Smooth muscle cell (in vitro differentiated cells): ENCODE measurements around the gene PSMB4. TPM values are rescaled to one million over a fixed set of nuclear protein-coding genes. Genes with fewer than 3 reads are reported as not detected.
"Not testable (repeated sequence)": the region's sequence is repeated elsewhere in the genome, so short reads cannot be mapped to it uniquely, and the experiment has no call there.

Experiments
- DNase-seq: peaks from one replicate; lab custom pipeline; 2025; ENCODE audit not compliant: unreplicated experiment; lab: John Stamatoyannopoulos, UW
- H2AFZ ChIP-seq: fragments of 200-600 bp; sonication (generic); 2 replicates; pipeline ENCODE4 v1.6.0; 2016; ENCODE audit warnings: antibody characterized with exemption, low read depth, mild to moderate bottlenecking
- H3F3A ChIP-seq: fragments of 200-600 bp; sonication (generic); 2 replicates; pipeline ENCODE4 v1.6.0; 2017; ENCODE audit warnings: antibody characterized with exemption, low read depth
- H3K27ac ChIP-seq: fragments of 200-600 bp; sonication (generic); 2 replicates; pipeline ENCODE4 v1.5.1; 2016; ENCODE audit warnings: low read depth, mild to moderate bottlenecking
- H3K27me3 ChIP-seq: fragments of 200-600 bp; sonication (generic); 2 replicates; pipeline ENCODE4 v1.6.1; 2016; ENCODE audit warnings: low read depth, mild to moderate bottlenecking
- H3K36me3 ChIP-seq: fragments of 200-600 bp; sonication (generic); 2 replicates; pipeline ENCODE4 v1.5.1; 2016; ENCODE audit warnings: low read depth
- H3K4me1 ChIP-seq: fragments of 200-600 bp; sonication (generic); 2 replicates; pipeline ENCODE4 v1.5.1; 2016; ENCODE audit warnings: low read depth
- H3K4me2 ChIP-seq: fragments of 200-600 bp; sonication (generic); 2 replicates; pipeline ENCODE4 v1.6.0; 2016; ENCODE audit warnings: mild to moderate bottlenecking
- H3K4me3 ChIP-seq: fragments of 200-600 bp; sonication (generic); 2 replicates; pipeline ENCODE4 v1.5.1; 2016; ENCODE audit warnings: mild to moderate bottlenecking
- H3K79me2 ChIP-seq: fragments of 200-600 bp; sonication (generic); 2 replicates; pipeline ENCODE4 v1.6.0; 2016; ENCODE audit warnings: low read depth, mild to moderate bottlenecking
- H3K9ac ChIP-seq: fragments of 200-600 bp; sonication (generic); 2 replicates; pipeline ENCODE4 v1.6.0; 2016; ENCODE audit warnings: low read depth
- H3K9me3 ChIP-seq: fragments of 200-600 bp; sonication (generic); replicated peaks from 2 replicates; pipeline ENCODE4 v1.5.1; 2016; ENCODE audit warnings: low read depth
- H4K20me1 ChIP-seq: fragments of 200-600 bp; sonication (generic); 2 replicates; pipeline ENCODE4 v1.6.0; 2016; ENCODE audit warnings: low read depth
- CTCF ChIP-seq: fragments of 200-600 bp; sonication (generic); IDR thresholded peaks from 2 replicates; pipeline ENCODE4 v1.5.1; 2017; ENCODE audit warnings: borderline replicate concordance, mild to moderate bottlenecking, antibody characterized with exemption; ENCODE audit not compliant: insufficient read depth, poor library complexity, severe bottlenecking
- WGBS: methylation state at CpG from one replicate; pipeline ENCODE4 v1.1.7; 2016; ENCODE audit warnings: low lambda C conversion rate; 5-methylcytosine and 5-hydroxymethylcytosine counted together
- polyA plus RNA-seq: library from polyadenylated mRNA; unstranded; fragments of >200 nt; fragmentation: Nextera tagmentation; extraction: Ambion mirVana; gene quantifications from 2 replicates; pipeline ENCODE4 v1.2.1, GENCODE V29; 2016
- total RNA-seq: library from RNA; depleted of rRNA; stranded (reverse); fragments of >200 nt; gene quantifications from 2 replicates; pipeline ENCODE4 v1.2.3, GENCODE V29; 2014

Gene PSMB4
- 308 and 316 TPM in 2 replicates for total RNA-seq
- 88.6 and 94.1 TPM in 2 replicates for polyA plus RNA-seq

DNA sequence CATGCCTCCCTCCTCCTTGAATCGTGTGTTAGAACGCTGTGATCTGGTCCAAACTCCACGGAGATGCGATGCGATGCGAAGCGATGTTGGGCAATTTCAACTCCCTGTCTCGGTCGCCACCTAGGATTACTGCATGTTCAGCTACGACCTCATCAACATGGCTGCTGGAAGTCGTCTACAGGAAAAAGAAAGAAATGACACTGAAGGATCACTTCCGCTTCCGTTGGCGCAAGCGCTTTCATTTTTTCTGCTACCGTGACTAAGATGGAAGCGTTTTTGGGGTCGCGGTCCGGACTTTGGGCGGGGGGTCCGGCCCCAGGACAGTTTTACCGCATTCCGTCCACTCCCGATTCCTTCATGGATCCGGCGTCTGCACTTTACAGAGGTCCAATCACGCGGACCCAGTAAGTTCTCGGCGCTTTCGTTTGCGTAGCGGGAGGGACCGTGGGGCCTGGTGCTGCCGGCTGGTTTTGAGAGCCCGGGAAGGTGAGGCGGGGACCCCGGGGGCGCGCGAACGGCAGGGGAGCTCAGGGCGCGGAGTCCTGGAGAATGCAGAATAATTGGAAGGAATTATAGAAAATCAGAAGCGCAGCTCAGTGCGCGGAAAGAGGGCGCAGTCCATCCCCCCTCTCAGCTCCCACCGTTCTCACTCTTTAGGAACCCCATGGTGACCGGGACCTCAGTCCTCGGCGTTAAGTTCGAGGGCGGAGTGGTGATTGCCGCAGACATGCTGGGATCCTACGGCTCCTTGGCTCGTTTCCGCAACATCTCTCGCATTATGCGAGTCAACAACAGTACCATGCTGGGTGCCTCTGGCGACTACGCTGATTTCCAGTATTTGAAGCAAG lies at the start of gene PSMB4:
PSMB4 (plus strand) TSS at position 250 of the 848 bp plus-strand sequence; CDS start at position 265, 15 bp downstream.
- under 1% methylated on average over 62 of the region's 63 CpGs for WGBS
- peaks cover 9% of the 10 kb centered on the region for H3K4me1 ChIP-seq
- peak within 1 kb of the TSS; percentile 90 for H3K4me2 ChIP-seq
- DNase-seq = peak; percentile 26
- no peak for TF ChIP-seq CTCF
- peak within 1 kb of the TSS; percentile 97 for H3K9ac ChIP-seq
- H3K36me3 ChIP-seq = no peaks in the 10 kb centered on the region
- peaks cover 38% of the 10 kb centered on the region for H3F3A ChIP-seq
- H2AFZ ChIP-seq = peak within 1 kb of the TSS; percentile 40
- H3K9me3 ChIP-seq = no peaks in the 10 kb centered on the region
- no peaks in the 10 kb centered on the region for H3K27me3 ChIP-seq
- peak within 1 kb of the TSS; percentile 91 for H3K4me3 ChIP-seq
- H3K79me2 ChIP-seq = peaks cover 15% of the 10 kb centered on the region
- H3K27ac ChIP-seq = peak within 1 kb of the TSS; percentile 89
- H4K20me1 ChIP-seq = peaks cover 28% of the 10 kb centered on the region

DNA sequence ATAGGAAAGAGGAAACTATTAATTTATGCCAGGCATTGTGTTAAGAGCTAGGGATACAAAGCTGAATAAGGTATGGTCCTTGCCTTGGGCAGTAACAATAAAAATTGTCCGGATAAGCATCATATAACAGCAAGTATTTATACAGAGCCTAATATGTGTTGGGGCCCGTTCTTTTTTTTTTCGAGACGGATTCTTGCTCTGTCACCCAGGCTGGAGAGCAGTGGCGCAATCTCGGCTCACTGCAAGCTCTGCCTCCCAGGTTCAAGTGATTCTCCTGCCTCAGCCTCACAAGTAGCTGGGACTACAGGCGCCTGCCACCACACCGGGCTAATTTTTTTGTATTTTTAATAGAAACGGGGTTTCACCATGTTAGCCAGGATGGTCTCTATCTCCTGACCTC lies 49.0 kb upstream of the PSMB4 start:
- peaks cover 13% of the 10 kb centered on the region for H3K4me1 ChIP-seq
- WGBS = 90% methylated on average over 9 of the region's 9 CpGs
- not testable (repeated sequence) for H3K9me3 ChIP-seq, H3K36me3 ChIP-seq, DNase-seq, H4K20me1 ChIP-seq, H3K9ac ChIP-seq, H3K27me3 ChIP-seq, H3K4me2 ChIP-seq, H3K4me3 ChIP-seq, H3F3A ChIP-seq, H2AFZ ChIP-seq, H3K27ac ChIP-seq, H3K79me2 ChIP-seq

GRCh38 chr1:151352021-151352718 lies 47.2 kb upstream of the PSMB4 start:
- Histone ChIP-seq H3K27me3 (no peaks in the 10 kb centered on the region), H3K4me3 (no peak overlapping the region), H4K20me1 (no peaks in the 10 kb centered on the region), H3K36me3 (no peaks in the 10 kb centered on the region), H3F3A (no peaks in the 10 kb centered on the region), H3K9ac (no peak overlapping the region), H2AFZ (no peak overlapping the region), H3K4me2 (no peak overlapping the region), H3K27ac (no peak overlapping the region), H3K4me1 (peaks cover 7% of the 10 kb centered on the region), H3K9me3 (no peaks in the 10 kb centered on the region), H3K79me2 (no peaks in the 10 kb centered on the region)
- no peak for DNase-seq
- no peak for TF ChIP-seq CTCF
- 87% methylated on average over 6 of the region's 6 CpGs for WGBS

DNA sequence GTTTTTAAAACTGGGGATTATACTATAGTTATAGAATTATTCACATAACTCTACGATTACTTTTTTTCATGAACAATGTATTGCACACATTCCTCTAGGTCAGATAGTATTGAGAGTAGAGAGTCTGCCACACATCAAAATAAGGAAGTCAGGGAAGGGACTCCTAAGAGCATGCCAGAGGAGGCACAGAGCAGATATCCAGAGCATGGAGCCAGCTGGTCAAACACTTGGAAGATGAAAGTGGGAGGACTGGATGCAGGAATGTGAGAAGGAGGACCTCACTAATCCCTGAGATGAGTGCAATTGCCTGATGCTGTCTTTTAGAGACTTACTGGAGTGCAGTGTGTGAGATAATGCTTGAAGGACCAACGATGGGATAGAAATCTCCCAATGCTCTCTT lies 42.7 kb upstream of the PSMB4 start:
- TF ChIP-seq CTCF = no peak
- WGBS = 35% methylated on average over 2 of the region's 2 CpGs
- DNase-seq = no peak
- no peaks in the 10 kb centered on the region for H3K4me1 ChIP-seq
- no peaks in the 10 kb centered on the region for H3K36me3 ChIP-seq
- no peak overlapping the region for H2AFZ ChIP-seq
- H3K27ac ChIP-seq = no peak overlapping the region
- no peak overlapping the region for H3K4me3 ChIP-seq
- H3K27me3 ChIP-seq = no peaks in the 10 kb centered on the region
- no peak overlapping the region for H3K9ac ChIP-seq
- no peaks in the 10 kb centered on the region for H3K79me2 ChIP-seq
- H3K4me2 ChIP-seq = no peak overlapping the region
- no peaks in the 10 kb centered on the region for H4K20me1 ChIP-seq
- H3F3A ChIP-seq = no peaks in the 10 kb centered on the region
- H3K9me3 ChIP-seq = no peaks in the 10 kb centered on the region
